GM12878 (cell line): ENCODE data around the gene ASTL.

Experiments used
- CEBPB ChIP-seq, 2 experiments: fragments of 150-350 bp in 1 of 2; IDR thresholded peaks; 2 replicates each; pipeline ENCODE4 v1.6.1; 2012 to 2014; ENCODE audit warnings: low read depth in 2 of 2, low read length in 2 of 2, borderline replicate concordance in 1 of 2, inconsistent platforms in 1 of 2
- CHD4 ChIP-seq: fragments of 200-600 bp; sonication (generic); IDR thresholded peaks from 2 replicates; pipeline ENCODE4 v1.6.1; 2016; ENCODE audit warnings: mild to moderate bottlenecking
- DPF2 ChIP-seq: fragments of 450-650 bp; IDR thresholded peaks from 2 replicates; pipeline ENCODE4 v1.6.1; 2017; ENCODE audit warnings: mild to moderate bottlenecking
- EZH2 ChIP-seq: IDR thresholded peaks from 2 replicates; pipeline ENCODE4 v1.6.1; 2012; ENCODE audit warnings: low read depth, mild to moderate bottlenecking, control low read depth, inconsistent platforms, low read length, borderline replicate concordance; ENCODE audit not compliant: control insufficient read depth
- HDAC6 ChIP-seq: fragments of 200-600 bp; sonication (generic); IDR thresholded peaks from one replicate; pipeline ENCODE4 v1.8.0; 2017; ENCODE audit warnings: antibody characterized with exemption; ENCODE audit not compliant: unreplicated experiment
- NFYA ChIP-seq: IDR thresholded peaks from 2 replicates; pipeline ENCODE4 v1.6.1; 2011; ENCODE audit warnings: low read depth, mild to moderate bottlenecking, low read length, improper control_type of control experiment, borderline replicate concordance
- NR2C2 ChIP-seq: IDR thresholded peaks from 2 replicates; pipeline ENCODE4 v1.6.1; 2011; ENCODE audit warnings: borderline replicate concordance, low read depth; ENCODE audit not compliant: control insufficient read depth, insufficient read length
- NR2F1 ChIP-seq: fragments of 450-650 bp; conservative IDR thresholded peaks from 2 replicates; pipeline ENCODE4 v1.6.1; 2017; ENCODE audit warnings: mild to moderate bottlenecking
- POLR2AphosphoS5 ChIP-seq: IDR thresholded peaks from 2 replicates; pipeline ENCODE4 v1.6.1; 2011; ENCODE audit warnings: mild to moderate bottlenecking, low read length, inconsistent platforms
- RAD21 ChIP-seq: IDR thresholded peaks from 2 replicates; pipeline ENCODE4 v1.6.1; 2011; ENCODE audit warnings: mild to moderate bottlenecking, low read depth, low read length, moderate library complexity; ENCODE audit not compliant: insufficient read depth
- ZNF207 ChIP-seq: fragments of 450-650 bp; IDR thresholded peaks from 2 replicates; pipeline ENCODE4 v1.6.1; 2014; ENCODE audit warnings: antibody characterized with exemption, mild to moderate bottlenecking, borderline replicate concordance
- TF ChIP-seq, protein P1 (sequence below): IDR thresholded peaks from 2 replicates; pipeline ENCODE4 v1.6.1; 2011; ENCODE audit warnings: mild to moderate bottlenecking, low read depth, low read length, moderate library complexity; ENCODE audit not compliant: insufficient replicate concordance

DNA sequence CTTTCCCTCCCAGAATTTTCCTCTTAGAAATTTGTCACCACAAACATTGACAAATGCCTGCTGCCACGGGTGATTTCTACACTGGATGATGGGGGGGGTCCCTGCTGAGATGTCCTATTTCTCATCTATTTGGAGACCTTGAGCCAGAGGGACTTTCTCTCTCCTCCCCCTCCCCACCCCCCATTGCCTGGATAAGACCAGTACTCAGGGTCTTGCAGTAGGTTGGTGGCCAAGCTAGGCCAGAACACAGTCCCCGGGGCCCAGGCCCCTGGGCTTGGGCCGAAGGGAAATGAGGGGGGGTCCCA lies 7.5 kb upstream of the ASTL start:
- TF ChIP-seq POLR2AphosphoS5: no peak; the same call in 1 of the 2 replicates
- no peak for TF ChIP-seq EZH2
- no peak for TF ChIP-seq NFYA
- no peak for TF ChIP-seq DPF2
- no peak for TF ChIP-seq HDAC6
- TF ChIP-seq CEBPB (IDR thresholded peaks at IDR 0.05; ENCODE audit: borderline replicate concordance in 1 of 2, low read depth in 2 of 2, low read length in 2 of 2): no peak
- no peak for TF ChIP-seq NR2C2
- no peak for TF ChIP-seq CHD4
- no peak for TF ChIP-seq NR2F1
- no peak for TF ChIP-seq RAD21
- TF ChIP-seq, protein P1, sequence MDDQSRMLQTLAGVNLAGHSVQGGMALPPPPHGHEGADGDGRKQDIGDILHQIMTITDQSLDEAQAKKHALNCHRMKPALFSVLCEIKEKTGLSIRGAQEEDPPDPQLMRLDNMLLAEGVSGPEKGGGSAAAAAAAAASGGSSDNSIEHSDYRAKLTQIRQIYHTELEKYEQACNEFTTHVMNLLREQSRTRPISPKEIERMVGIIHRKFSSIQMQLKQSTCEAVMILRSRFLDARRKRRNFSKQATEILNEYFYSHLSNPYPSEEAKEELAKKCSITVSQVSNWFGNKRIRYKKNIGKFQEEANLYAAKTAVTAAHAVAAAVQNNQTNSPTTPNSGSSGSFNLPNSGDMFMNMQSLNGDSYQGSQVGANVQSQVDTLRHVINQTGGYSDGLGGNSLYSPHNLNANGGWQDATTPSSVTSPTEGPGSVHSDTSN: no peak
- TF ChIP-seq ZNF207: no peak
